ENCODE data around the gene MFGE8.
"Not testable (repeated sequence)": the region's sequence is repeated elsewhere in the genome, so short reads cannot be mapped to it uniquely, and the experiment has no call there.

MFGE8 gene

DNA sequence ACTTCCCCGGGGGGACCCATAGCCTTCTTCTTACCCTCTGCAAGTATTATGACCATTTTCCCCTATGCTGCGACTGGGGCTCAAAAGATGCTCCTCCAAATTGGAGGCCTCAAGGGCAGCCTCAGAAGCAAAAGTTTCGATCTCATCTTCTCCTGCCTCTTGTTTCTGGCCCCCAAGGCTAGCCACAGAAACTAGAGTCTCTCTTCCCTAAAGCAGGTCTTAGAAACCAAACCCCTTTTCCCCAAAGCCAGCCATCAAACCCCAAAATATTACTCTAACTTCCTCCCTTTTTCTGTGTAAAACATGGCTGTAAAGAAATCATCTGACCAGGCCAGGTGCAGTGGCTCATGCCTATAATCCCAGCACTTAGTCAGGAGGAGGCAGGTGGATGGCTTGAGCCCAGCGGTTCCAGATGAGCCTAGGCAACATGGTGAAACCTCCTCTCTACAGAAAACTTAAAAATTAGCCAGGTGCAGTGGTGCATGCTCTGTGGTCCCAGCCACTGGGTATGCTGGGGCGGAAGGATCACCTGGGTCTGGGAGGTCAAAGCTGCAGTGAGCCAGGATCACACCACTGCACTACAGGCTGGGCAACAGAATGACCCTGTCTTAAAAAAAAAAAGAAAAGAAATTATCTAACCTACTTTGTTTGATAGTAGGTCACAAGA is 36.7 kb upstream of the MFGE8 start:
- TF ChIP-seq, protein P1, sequence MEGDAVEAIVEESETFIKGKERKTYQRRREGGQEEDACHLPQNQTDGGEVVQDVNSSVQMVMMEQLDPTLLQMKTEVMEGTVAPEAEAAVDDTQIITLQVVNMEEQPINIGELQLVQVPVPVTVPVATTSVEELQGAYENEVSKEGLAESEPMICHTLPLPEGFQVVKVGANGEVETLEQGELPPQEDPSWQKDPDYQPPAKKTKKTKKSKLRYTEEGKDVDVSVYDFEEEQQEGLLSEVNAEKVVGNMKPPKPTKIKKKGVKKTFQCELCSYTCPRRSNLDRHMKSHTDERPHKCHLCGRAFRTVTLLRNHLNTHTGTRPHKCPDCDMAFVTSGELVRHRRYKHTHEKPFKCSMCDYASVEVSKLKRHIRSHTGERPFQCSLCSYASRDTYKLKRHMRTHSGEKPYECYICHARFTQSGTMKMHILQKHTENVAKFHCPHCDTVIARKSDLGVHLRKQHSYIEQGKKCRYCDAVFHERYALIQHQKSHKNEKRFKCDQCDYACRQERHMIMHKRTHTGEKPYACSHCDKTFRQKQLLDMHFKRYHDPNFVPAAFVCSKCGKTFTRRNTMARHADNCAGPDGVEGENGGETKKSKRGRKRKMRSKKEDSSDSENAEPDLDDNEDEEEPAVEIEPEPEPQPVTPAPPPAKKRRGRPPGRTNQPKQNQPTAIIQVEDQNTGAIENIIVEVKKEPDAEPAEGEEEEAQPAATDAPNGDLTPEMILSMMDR (IDR thresholded peaks at IDR 0.05; ENCODE audit: control insufficient read depth, insufficient read depth, low read depth, low read length, missing control alignments) = no peak
- no peak for DNase-seq (ENCODE audit: low read depth)
- H3K4me3 ChIP-seq (ENCODE audit: control insufficient read depth, low read depth, low read length) = no peak overlapping the region

DNA sequence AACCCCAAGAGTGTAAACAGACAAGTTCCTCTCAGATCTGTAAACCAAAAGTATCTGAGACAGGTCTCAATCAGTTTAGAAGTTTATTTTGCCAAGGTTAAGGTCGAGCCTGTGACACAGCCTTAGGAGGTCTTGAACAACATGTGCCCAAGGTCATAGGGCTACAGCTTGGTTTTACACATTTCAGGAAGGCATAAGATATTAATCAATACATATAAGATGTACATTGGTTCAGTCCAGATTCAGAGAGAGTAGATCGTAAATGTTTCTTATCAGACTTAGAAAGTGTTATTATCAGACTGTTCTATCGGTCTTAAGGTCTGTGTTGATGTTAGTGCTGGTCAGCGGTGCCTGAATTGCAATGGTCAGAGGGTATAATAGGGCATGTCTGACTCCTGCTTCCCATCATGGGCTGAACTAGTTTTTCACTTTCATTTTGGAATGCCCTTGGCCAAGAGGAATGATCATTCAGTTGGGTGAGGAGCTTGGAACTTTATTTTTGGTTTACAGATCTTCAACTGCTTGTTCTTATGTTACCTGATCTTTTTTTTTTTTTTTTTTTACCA is 27.0 kb upstream of the MFGE8 start:
- H3K4me3 ChIP-seq (ENCODE audit: control insufficient read depth, low read depth, low read length) = no peak overlapping the region
- TF ChIP-seq, protein P1 (IDR thresholded peaks at IDR 0.05; ENCODE audit: control insufficient read depth, insufficient read depth, low read depth, low read length, missing control alignments) = no peak
- DNase-seq (ENCODE audit: low read depth) = no peak

DNA sequence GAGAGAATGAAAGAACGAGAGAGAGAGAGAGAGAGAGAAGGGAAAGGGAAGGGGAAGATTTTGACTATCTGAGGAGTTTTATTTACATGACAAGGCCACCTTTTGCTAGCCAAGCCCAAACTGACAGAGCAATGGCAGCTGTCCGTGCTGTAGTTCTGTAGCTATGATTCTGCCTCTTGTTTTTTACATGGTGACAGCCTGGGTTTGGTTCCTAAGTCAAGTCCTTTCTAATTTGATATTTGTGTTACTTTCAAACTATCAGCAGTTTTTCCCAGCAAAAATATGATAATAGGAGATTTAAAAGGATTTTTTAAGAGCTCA is 26.3 kb upstream of the MFGE8 start:
- no peak overlapping the region for H3K4me3 ChIP-seq (ENCODE audit: control insufficient read depth, low read depth, low read length)
- no peak for DNase-seq (ENCODE audit: low read depth)
- TF ChIP-seq, protein P1 (IDR thresholded peaks at IDR 0.05; ENCODE audit: control insufficient read depth, insufficient read depth, low read depth, low read length, missing control alignments) = no peak

DNA sequence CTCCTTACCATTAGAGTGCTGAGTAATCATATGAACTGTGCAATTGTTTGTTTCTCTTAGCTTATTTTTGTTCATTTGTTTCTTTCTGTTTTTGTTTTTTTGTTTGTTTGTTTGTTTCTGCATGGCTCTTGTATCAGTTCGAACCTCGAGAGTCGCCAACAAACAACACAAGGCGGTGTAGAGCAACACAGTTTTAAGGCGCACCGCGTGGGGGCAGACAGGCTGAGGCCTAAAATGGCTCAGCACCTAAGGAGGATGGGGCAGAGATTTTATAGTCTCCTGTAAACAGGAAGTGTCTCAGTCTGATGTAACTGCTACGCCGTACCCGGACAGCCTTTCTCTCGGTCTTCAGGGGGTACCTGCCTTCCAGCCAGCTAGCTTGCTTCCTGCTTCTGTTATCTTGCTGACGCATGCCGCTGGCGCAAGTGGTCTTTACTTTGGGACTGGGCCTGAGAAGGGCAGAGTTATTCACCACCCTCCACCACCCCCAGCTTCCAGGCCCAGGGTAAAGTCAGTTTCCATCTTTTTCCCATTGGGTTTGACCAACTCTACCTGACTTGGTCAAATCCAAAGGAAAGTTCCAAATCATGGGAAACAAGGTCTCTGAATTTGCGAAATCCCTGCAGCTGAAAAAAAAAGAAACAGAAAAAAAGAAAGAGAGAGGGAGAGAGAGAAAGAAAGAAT is 25.8 kb upstream of the MFGE8 start:
- DNase-seq (ENCODE audit: low read depth) = no peak
- TF ChIP-seq, protein P1 (IDR thresholded peaks at IDR 0.05; ENCODE audit: control insufficient read depth, insufficient read depth, low read depth, low read length, missing control alignments) = no peak
- H3K4me3 ChIP-seq (ENCODE audit: control insufficient read depth, low read depth, low read length) = no peak overlapping the region

DNA sequence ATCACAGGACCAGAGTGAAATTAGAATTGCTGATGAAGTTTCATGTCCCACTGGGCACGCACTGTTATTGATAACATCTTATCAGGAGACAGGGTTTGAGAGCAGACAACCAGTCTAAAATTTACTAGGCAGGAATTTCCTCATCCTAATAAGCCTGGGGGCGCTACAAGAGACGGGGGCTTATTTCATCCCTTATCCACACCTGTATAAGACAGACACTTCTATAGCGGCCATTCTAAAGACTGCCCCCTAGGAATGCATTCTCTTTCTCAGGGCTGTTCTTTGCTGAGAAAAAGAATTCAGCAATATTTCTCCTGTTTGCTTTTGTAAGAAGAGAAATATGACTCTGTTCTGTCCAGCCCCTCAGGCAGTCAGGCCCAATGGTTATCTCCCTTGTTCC is 21.3 kb upstream of the MFGE8 start:
- H3K4me3 ChIP-seq (ENCODE audit: control insufficient read depth, low read depth, low read length); DNase-seq (ENCODE audit: low read depth): not testable (repeated sequence)

DNA sequence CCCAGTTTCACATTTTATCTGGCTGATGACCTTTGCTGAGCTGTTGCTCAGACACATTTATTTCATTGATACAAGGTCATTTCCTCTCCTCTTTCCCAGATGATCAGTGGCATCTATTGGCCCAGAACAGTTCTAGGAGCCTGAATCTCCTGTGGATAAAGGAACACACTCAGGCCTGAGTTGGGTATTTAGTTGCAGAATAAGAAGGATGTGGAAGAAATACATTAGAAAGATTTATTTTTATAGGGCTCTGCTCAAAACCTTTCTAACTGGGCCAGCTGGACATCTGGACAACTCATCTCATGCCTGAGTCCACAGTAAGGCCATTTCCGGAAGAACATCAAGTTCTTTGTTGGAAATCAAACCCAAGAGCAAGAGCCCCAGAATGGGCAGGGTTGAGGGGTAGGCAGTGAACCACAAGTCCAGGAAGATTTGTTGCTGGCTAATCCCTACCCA is 19.7 kb upstream of the MFGE8 start:
- H3K4me3 ChIP-seq (ENCODE audit: control insufficient read depth, low read depth, low read length) = no peak overlapping the region
- TF ChIP-seq, protein P1 (IDR thresholded peaks at IDR 0.05; ENCODE audit: control insufficient read depth, insufficient read depth, low read depth, low read length, missing control alignments) = no peak
- DNase-seq (ENCODE audit: low read depth) = no peak

DNA sequence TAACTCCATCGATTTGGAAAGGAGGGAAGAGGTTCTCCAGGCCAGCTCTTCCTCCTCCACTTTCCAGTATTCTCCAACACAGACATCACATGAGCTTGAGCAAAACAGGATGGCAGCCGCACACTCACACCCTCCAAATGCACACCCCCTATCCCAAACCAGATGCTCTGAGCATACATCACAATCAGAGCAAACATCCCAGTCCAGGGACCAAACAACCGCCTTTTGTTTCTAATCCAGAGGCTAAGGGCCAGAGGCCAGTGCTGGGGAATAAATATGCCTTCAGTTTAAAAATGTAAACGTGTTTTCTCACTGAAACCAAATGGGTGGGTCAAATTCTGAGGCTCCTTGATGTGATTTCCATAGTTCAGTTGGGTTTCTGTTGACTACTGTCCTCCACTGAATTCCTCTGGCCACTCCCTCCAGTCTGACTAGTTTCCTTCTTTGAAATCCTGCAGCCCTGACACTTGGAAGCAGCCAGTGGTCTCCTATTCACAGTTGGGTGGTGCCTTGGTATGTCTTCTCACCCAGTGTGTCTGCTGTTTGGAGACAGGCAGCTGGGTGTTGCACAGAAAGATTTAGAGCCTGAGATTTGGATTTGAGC is 19.2 kb upstream of the MFGE8 start:
- DNase-seq (ENCODE audit: low read depth) = no peak
- no peak overlapping the region for H3K4me3 ChIP-seq (ENCODE audit: control insufficient read depth, low read depth, low read length)
- TF ChIP-seq, protein P1 (IDR thresholded peaks at IDR 0.05; ENCODE audit: control insufficient read depth, insufficient read depth, low read depth, low read length, missing control alignments) = no peak

Measured in AG09309 (cell line).